ENCODE data around the gene SENP5. TPM values are rescaled to one million over a fixed set of nuclear protein-coding genes. Genes with fewer than 3 reads are reported as not detected.

The SENP5 gene
- total RNA-seq, 1 donor from 2014 or later: 36.2 TPM

- Mint-ChIP-seq H3K27ac (ENCODE audit: unreplicated experiment) (no peak overlapping the region), H3K4me3 (ENCODE audit: unreplicated experiment) (no peak overlapping the region), H3K27me3 (ENCODE audit: low read depth) (no peaks in the 10 kb centered on the region), H3K36me3 (ENCODE audit: low read depth) (peaks cover 35% of the 10 kb centered on the region), H3K4me1 (ENCODE audit: low read depth) (no peaks in the 10 kb centered on the region), H3K9me3 (ENCODE audit: low read depth) (no peaks in the 10 kb centered on the region)
- DNase-seq (ENCODE audit: low spot score): no peak
- TF ChIP-seq CTCF (IDR thresholded peaks at IDR 0.05): no peak
Measured at GRCh38 chr3:196902296-196902695, 34.6 kb downstream of the SENP5 start.

- Mint-ChIP-seq H3K27ac (ENCODE audit: unreplicated experiment) (no peak overlapping the region), H3K4me1 (ENCODE audit: low read depth) (no peaks in the 10 kb centered on the region), H3K9me3 (ENCODE audit: low read depth) (no peaks in the 10 kb centered on the region), H3K36me3 (ENCODE audit: low read depth) (peaks cover 42% of the 10 kb centered on the region), H3K27me3 (ENCODE audit: low read depth) (no peaks in the 10 kb centered on the region), H3K4me3 (ENCODE audit: unreplicated experiment) (no peak overlapping the region)
- DNase-seq (ENCODE audit: low spot score): no peak
- no peak for TF ChIP-seq CTCF (IDR thresholded peaks at IDR 0.05)
Measured at GRCh38 chr3:196903740-196904139, 36.0 kb downstream of the SENP5 start.

DNA sequence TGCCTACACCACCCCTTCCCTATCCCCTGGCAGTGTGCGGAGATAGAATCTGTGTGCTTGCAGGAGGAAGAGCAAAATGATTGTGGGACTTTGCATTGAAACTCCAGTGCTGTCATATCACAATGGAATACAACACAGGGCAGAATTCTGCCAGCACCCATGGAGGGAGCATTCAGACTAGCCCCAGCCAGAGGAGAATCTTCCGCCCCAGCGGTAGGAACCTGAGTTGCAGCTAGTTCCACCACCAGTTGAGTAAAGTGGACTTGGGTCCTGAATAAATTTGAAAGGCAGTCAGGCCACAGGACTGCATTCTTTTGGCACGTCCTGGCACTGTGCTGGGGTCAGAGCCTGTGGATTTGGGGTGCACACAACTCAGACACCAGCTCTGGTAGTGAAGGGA, 47.1 kb downstream of the SENP5 start:
- Mint-ChIP-seq H3K27me3 (ENCODE audit: low read depth) (no peaks in the 10 kb centered on the region), H3K9me3 (ENCODE audit: low read depth) (peaks cover 4% of the 10 kb centered on the region), H3K27ac (ENCODE audit: unreplicated experiment) (no peak overlapping the region), H3K4me3 (ENCODE audit: unreplicated experiment) (no peak overlapping the region), H3K4me1 (ENCODE audit: low read depth) (no peaks in the 10 kb centered on the region), H3K36me3 (ENCODE audit: low read depth) (peaks cover 23% of the 10 kb centered on the region)
- no peak for DNase-seq (ENCODE audit: low spot score)
- no peak for TF ChIP-seq CTCF (IDR thresholded peaks at IDR 0.05)

GRCh38 chr3:196915375-196915774, 47.7 kb downstream of the SENP5 start:
- peaks cover 23% of the 10 kb centered on the region for H3K36me3 Mint-ChIP-seq (ENCODE audit: low read depth)
- no peak for TF ChIP-seq CTCF (IDR thresholded peaks at IDR 0.05)
- no peak for DNase-seq (ENCODE audit: low spot score)
- no peak overlapping the region for H3K27ac Mint-ChIP-seq (ENCODE audit: unreplicated experiment)
- H3K27me3 Mint-ChIP-seq (ENCODE audit: low read depth): no peaks in the 10 kb centered on the region
- no peak overlapping the region for H3K4me3 Mint-ChIP-seq (ENCODE audit: unreplicated experiment)
- no peaks in the 10 kb centered on the region for H3K4me1 Mint-ChIP-seq (ENCODE audit: low read depth)
- H3K9me3 Mint-ChIP-seq (ENCODE audit: low read depth): peaks cover 4% of the 10 kb centered on the region

DNA sequence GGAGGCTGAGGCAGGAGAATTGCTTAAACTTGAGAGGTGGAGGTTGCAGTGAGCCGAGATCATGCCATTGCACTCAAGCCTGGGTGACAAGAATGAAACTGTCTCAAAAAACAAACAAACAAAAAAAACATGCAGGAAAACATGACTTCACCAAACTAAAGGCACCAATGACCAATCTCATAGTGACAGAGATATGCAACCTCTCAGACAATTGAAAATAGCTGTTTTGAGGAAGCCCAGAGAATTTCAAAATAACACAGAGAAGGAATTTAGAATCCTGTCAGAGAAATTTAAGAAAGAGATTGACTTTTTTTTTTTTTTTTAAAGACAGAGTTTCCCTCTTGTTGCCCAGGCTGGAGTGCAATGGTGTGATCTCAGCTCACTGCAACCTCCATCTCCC, 48.5 kb downstream of the SENP5 start:
- no peak overlapping the region for H3K27ac Mint-ChIP-seq (ENCODE audit: unreplicated experiment)
- H3K4me3 Mint-ChIP-seq (ENCODE audit: unreplicated experiment): no peak overlapping the region
- H3K4me1 Mint-ChIP-seq (ENCODE audit: low read depth): no peaks in the 10 kb centered on the region
- H3K27me3 Mint-ChIP-seq (ENCODE audit: low read depth): no peaks in the 10 kb centered on the region
- TF ChIP-seq CTCF (IDR thresholded peaks at IDR 0.05): no peak
- no peak for DNase-seq (ENCODE audit: low spot score)
- peaks cover 20% of the 10 kb centered on the region for H3K36me3 Mint-ChIP-seq (ENCODE audit: low read depth)
- H3K9me3 Mint-ChIP-seq (ENCODE audit: low read depth): peaks cover 4% of the 10 kb centered on the region
